Kidney (tissue), 14 donors: ENCODE measurements around the gene VTI1A. TPM values are rescaled to one million over a fixed set of nuclear protein-coding genes. Genes with fewer than 3 reads are reported as not detected.

Experiments
- DNase-seq, 5 donors: peaks; one replicate each; pipeline ENCODE4 v3.0.0-alpha.2; 2013 to 2020
- FAIRE-seq: peaks from 2 replicates; lab custom pipeline; 2012; peaks lifted over from hg19 to GRCh38; lab: Jason Lieb, UNC
- H3K27ac ChIP-seq, 2 donors: one replicate each; pipeline ENCODE4 v1.7.0; 2013; ENCODE audit warnings: low read depth in 2 of 2, low read length in 2 of 2, inconsistent platforms in 1 of 2
- H3K27me3 ChIP-seq: one replicate; pipeline ENCODE4 v1.7.1; 2013; ENCODE audit warnings: low read length, inconsistent platforms; ENCODE audit not compliant: control insufficient read depth, insufficient read depth
- H3K36me3 ChIP-seq, 3 donors: one replicate each; pipeline versions ENCODE4 v1.7.0 to v1.7.1; 2013; ENCODE audit warnings: low read length in 3 of 3, control low read depth in 1 of 3, inconsistent platforms in 1 of 3; ENCODE audit not compliant: insufficient read depth in 3 of 3, control insufficient read depth in 2 of 3
- H3K4me1 ChIP-seq, 3 donors: one replicate each; pipeline versions ENCODE4 v1.7.0 to v1.7.1; 2013; ENCODE audit warnings: low read length in 3 of 3, inconsistent platforms in 1 of 3, low read depth in 1 of 3; ENCODE audit not compliant: control insufficient read depth in 2 of 3, insufficient read depth in 2 of 3
- H3K4me3 ChIP-seq, 3 donors: one replicate each; pipeline versions ENCODE4 v1.7.0 to v1.8.1; 2013; ENCODE audit warnings: low read length in 3 of 3, control low read depth in 1 of 3, inconsistent platforms in 1 of 3
- H3K9ac ChIP-seq, 3 donors: one replicate each; pipeline versions ENCODE4 v1.7.0 to v1.7.1; 2013; ENCODE audit warnings: low read length in 3 of 3, control low read depth in 1 of 3, inconsistent platforms in 1 of 3
- H3K9me3 ChIP-seq, 3 donors: one replicate each; pipeline versions ENCODE4 v1.7.0 to v1.7.1; 2013; ENCODE audit warnings: low read length in 3 of 3, control low read depth in 1 of 3, inconsistent platforms in 1 of 3; ENCODE audit not compliant: control insufficient read depth in 2 of 3, insufficient read depth in 1 of 3
- intact Hi-C: fragments of 100-400 bp; cut with DNase I; formaldehyde crosslinking; loops from one replicate; pipeline ENCODE4 v1.11.1; 2022
- polyA plus RNA-seq: library from polyadenylated mRNA; stranded (reverse); fragments of 350-450 nt; fragmentation: Illumina TruSeq; extraction: RNeasy Lipid Tissue Mini Kit (QIAGEN cat#74804); gene quantifications from one replicate; pipeline ENCODE4 v1.2.3, GENCODE V29; 2014; ENCODE audit warnings: low read depth, low replicate concordance; ENCODE audit not compliant: insufficient read depth
- total RNA-seq: library from RNA; stranded (reverse); fragmentation: NEBNext Ultra II Directional; extraction: Animal tissue kit (Norgen Biotek cat#: 25700); gene quantifications from one replicate; pipeline ENCODE4 v1.2.1, GENCODE V29; 2021
- TF ChIP-seq, protein P1 (sequence below): IDR thresholded peaks from 3 replicates; pipeline ENCODE4 v1.5.1; 2012; ENCODE audit warnings: mild to moderate bottlenecking, moderate library complexity, borderline replicate concordance; ENCODE audit not compliant: insufficient read depth; ENCODE audit errors: extremely low read depth
- donor health status: control.
- donor health status: control.
- donor health status: control.
- donor health status: control.
- donor health status: control.
- donor health status: DM: yes; HTN: yes; CAD: no.
- donor health status: Normal renal cell carcinoma (clear cell type).

The VTI1A gene
- total and polyA plus RNA-seq, 2 donors from 2014 or later, result 9.2 to 41.8 TPM

DNA sequence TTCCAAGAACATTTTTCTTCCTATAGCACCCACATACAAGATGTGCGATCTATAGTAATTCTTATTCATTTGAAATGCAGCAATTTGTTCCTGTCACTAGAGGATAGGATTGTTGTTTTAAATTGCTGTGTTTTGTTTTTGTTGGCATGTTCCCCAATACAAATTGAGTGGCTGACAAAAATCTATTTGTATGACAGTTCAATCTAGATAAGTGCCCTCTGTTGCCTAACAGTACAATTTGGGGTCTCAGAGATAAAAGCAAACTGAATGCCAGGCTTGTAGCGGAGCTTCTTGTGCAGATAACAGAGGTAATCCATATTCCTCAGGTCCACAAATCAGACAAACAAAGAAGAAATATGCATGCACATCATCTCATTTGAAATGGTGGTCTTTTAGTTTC is 68.8 kb downstream of the VTI1A start:
- DNase-seq (no peak), FAIRE-seq (no peak)
- Histone ChIP-seq H3K27ac (no peak overlapping the region), H3K4me1 (no peaks in the 10 kb centered on the region), H3K36me3 (no peaks in the 10 kb centered on the region), H3K4me3 (no peak overlapping the region), H3K9me3 (no peaks in the 10 kb centered on the region), H3K27me3 (no peaks in the 10 kb centered on the region), H3K9ac (no peak overlapping the region)
- TF ChIP-seq, protein P1, sequence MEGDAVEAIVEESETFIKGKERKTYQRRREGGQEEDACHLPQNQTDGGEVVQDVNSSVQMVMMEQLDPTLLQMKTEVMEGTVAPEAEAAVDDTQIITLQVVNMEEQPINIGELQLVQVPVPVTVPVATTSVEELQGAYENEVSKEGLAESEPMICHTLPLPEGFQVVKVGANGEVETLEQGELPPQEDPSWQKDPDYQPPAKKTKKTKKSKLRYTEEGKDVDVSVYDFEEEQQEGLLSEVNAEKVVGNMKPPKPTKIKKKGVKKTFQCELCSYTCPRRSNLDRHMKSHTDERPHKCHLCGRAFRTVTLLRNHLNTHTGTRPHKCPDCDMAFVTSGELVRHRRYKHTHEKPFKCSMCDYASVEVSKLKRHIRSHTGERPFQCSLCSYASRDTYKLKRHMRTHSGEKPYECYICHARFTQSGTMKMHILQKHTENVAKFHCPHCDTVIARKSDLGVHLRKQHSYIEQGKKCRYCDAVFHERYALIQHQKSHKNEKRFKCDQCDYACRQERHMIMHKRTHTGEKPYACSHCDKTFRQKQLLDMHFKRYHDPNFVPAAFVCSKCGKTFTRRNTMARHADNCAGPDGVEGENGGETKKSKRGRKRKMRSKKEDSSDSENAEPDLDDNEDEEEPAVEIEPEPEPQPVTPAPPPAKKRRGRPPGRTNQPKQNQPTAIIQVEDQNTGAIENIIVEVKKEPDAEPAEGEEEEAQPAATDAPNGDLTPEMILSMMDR, result no peak
- intact Hi-C loops, result no loop called here

DNA sequence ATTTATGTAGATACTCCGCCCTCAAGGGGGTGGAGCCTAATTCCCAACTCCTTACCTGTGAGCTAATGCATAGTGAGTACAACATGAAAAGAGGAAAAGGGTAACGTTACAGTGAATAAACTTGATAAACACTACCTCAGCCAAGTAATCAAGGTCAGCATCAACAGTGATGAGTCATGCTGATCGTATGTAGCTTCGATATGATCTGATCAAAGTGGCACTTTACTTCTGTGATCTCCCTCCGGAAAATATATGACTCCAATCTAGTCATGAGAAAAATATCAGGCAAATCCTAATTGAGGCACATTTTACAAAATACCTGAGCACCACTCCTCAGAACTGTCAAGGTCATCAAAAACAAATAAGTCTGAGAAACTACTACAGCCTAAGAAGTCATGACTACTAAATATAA is 70.4 kb downstream of the VTI1A start:
- Histone ChIP-seq H3K36me3 (no peaks in the 10 kb centered on the region), H3K27me3 (no peaks in the 10 kb centered on the region), H3K4me3 (no peak overlapping the region), H3K9ac (no peak overlapping the region), H3K4me1 (no peaks in the 10 kb centered on the region), H3K27ac (no peak overlapping the region), H3K9me3 (no peaks in the 10 kb centered on the region)
- TF ChIP-seq, protein P1, result no peak
- intact Hi-C loops, result no loop called here
- FAIRE-seq (no peak), DNase-seq (no peak)

DNA sequence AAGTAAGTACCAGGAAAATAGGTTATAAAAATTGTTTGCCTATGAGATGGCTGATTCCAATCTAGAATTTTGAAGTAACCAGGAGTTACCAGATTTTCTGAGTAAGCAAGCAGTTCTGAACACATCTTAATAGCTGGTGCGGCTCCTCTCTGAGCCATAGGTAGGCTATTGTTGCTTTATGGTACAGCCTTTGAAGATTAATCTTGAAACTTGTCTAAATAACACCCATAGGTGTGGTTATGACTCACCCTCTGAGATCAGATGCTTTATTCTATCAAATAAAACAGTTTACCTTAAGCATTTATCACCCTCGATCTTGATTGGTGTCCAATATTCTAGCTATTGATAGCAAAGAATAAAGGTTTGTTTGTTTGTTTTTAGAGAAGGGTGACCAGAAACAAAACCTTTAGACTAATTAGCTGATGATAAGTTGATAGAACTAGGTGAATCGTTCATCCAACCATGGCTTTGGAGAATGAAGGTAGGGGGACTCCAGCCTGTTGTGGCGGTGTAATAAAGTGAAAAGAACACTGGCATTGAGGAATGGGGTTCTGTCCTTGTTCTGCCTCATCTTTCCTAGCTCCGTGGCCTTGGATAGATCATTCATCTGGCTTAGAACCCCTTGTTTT is 72.2 kb downstream of the VTI1A start:
- no peaks in the 10 kb centered on the region for H3K4me1 ChIP-seq
- no peaks in the 10 kb centered on the region for H3K27me3 ChIP-seq
- H3K4me3 ChIP-seq, result no peak overlapping the region
- H3K36me3 ChIP-seq, result no peaks in the 10 kb centered on the region
- H3K9me3 ChIP-seq, result no peaks in the 10 kb centered on the region
- DNase-seq (no peak), FAIRE-seq (no peak)
- TF ChIP-seq, protein P1, result no peak
- intact Hi-C loops, result no loop called here
- H3K27ac ChIP-seq, result no peak overlapping the region
- H3K9ac ChIP-seq, result no peak overlapping the region

DNA sequence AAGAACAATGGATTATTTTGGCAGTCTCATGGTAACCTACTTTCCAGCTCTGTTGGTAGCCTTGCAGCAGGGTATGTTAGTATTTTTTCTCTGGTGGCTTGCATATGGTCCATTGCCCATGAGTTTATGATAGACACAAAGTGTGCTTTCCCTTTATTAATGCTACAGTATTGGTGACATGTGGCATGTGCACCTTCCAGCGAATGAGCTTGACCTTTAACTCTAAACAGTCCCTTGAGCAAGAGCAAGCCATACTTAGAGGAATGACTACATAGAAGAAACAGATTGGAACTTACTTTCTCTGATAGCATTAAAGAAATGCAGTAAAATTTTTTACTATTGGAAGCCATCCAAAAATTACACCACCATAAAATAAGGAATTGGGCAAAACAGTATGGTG is 73.9 kb downstream of the VTI1A start:
- no peaks in the 10 kb centered on the region for H3K4me1 ChIP-seq
- no peaks in the 10 kb centered on the region for H3K9me3 ChIP-seq
- no peak for FAIRE-seq
- intact Hi-C loops, result no loop called here
- no peak overlapping the region for H3K27ac ChIP-seq
- no peaks in the 10 kb centered on the region for H3K36me3 ChIP-seq
- DNase-seq, result no peak
- TF ChIP-seq, protein P1, result no peak
- H3K9ac ChIP-seq, result no peak overlapping the region
- H3K4me3 ChIP-seq, result no peak overlapping the region
- H3K27me3 ChIP-seq, result no peaks in the 10 kb centered on the region
